Bronchial epithelial cell (primary cell): ENCODE results near the gene DHDH. TPM values are rescaled to one million over a fixed set of nuclear protein-coding genes. Genes with fewer than 3 reads are reported as not detected.

Experiments
- DNase-seq: peaks from one replicate; pipeline ENCODE4 v3.0.0-alpha.2; 2010; ENCODE audit warnings: low read depth
- FAIRE-seq: peaks from 2 replicates; lab custom pipeline; 2011; peaks lifted over from hg19 to GRCh38; lab: Jason Lieb, UNC
- H3K27me3 ChIP-seq: 2 replicates; pipeline ENCODE4 v1.5.1; 2011; ENCODE audit warnings: low read length; ENCODE audit not compliant: control insufficient read depth, insufficient read depth
- H3K36me3 ChIP-seq: 2 replicates; pipeline ENCODE4 v1.5.1; 2011; ENCODE audit warnings: low read length; ENCODE audit not compliant: control insufficient read depth, insufficient read depth
- H3K4me3 ChIP-seq: 2 replicates; pipeline ENCODE4 v1.5.1; 2011; ENCODE audit warnings: mild to moderate bottlenecking, low read depth, low read length, control low read depth
- CTCF ChIP-seq: IDR thresholded peaks from 2 replicates; pipeline ENCODE4 v1.5.1; 2011; ENCODE audit warnings: mild to moderate bottlenecking, moderate library complexity, low read length, control low read depth, inconsistent platforms; ENCODE audit not compliant: insufficient read depth, severe bottlenecking
- total RNA-seq: library from RNA; depleted of rRNA; stranded (reverse); fragments of >200 nt; gene quantifications from 2 replicates; pipeline ENCODE4 v1.2.1, GENCODE V29; 2014

DHDH gene
- total RNA-seq, 1 donor from 2014 or later, result 10.8 TPM

- Histone ChIP-seq H3K27me3 (no peaks in the 10 kb centered on the region), H3K4me3 (no peak overlapping the region), H3K36me3 (peaks cover 2% of the 10 kb centered on the region)
- no peak for FAIRE-seq
- no peak for DNase-seq
- TF ChIP-seq CTCF, result no peak
Observed at GRCh38 chr19:48958006-48958405, 24.5 kb downstream of the DHDH start.

DNA sequence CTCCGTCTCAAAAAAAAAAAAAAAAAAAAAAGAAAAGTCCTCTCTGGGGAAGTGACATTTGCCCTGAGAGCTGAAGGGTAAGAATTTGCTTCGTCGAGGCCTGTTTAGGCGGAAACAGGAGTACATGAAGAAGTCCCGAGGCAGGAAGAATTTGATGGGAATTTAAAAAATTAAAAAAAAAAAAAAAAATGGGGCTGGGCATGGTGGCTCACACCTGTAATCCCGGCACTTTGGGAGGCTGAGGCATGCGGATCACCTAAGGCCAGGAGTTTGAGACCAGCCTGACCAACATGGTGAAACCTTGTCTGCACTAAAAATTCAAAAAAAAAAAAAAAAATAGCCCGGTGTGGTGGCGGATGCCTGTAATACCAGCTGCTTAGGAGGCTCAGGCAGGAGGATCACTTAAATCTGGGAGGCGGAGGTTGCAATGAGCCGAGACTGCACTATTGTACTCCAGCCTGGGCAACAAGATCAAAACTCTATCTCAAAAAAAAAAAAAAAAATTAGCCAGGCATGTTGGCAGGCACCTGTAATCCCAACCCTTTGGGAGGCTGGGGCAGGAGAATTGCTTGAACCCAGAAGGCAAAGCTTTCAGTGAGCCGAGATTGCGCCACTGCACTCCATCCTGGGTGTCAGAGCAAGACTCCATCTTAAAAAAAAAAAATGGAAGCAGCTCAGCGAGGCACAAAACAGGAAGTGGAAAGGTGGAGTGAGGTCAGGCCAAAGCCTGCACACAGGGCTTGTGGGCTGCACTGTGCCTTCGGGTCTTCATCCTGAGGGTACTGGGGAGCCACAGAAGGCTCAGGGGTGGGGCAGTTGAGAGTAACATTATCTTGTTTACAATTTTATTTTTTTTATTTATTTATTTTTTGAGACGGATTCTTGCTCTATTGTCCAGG lies 26.1 kb downstream of the DHDH start:
- Histone ChIP-seq H3K36me3 (peaks cover 2% of the 10 kb centered on the region), H3K27me3 (no peaks in the 10 kb centered on the region), H3K4me3 (no peak overlapping the region)
- no peak for TF ChIP-seq CTCF
- no peak for FAIRE-seq
- DNase-seq, result no peak

DNA sequence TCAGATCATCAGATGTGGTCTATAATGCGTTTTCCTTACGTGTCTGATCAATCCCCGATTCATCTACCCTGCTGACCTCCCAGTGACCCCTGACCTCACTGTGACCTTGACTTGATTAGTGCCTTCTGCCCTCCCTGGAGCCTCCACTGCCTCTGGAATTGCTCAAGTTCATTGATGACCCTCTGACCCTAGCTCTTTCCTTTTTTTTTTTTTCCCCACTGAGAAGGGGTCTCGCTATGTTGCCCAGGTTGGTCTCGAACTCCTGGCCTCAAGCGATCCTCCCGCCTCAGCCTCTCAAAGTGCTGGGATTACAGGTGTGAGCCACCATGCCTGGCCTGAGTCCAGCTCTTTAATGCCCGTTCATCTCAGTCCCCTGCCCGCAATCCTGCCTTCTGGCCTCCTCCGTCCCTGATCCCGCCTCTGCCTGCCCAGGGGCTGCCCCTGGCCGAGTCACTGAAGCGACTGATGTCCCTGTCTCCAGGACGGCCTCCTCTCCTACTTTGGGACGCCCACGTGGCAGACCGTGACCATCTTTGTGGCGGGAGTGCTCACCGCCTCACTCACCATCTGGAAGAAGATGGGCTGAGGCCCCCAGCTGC lies 27.7 kb downstream of the DHDH start:
- no peak for TF ChIP-seq CTCF
- H3K36me3 ChIP-seq, result peaks cover 4% of the 10 kb centered on the region
- no peak for DNase-seq
- H3K27me3 ChIP-seq, result no peaks in the 10 kb centered on the region
- no peak for FAIRE-seq
- H3K4me3 ChIP-seq, result no peak overlapping the region

- TF ChIP-seq CTCF, result no peak
- DNase-seq (no peak), FAIRE-seq (no peak)
- Histone ChIP-seq H3K27me3 (no peaks in the 10 kb centered on the region), H3K36me3 (peaks cover 2% of the 10 kb centered on the region), H3K4me3 (no peak overlapping the region)
Observed at GRCh38 chr19:48961673-48962028, 28.2 kb downstream of the DHDH start.

- DNase-seq, result no peak
- H3K4me3 ChIP-seq, result no peak overlapping the region
- H3K36me3 ChIP-seq, result peaks cover 2% of the 10 kb centered on the region
- no peak for FAIRE-seq
- no peak for TF ChIP-seq CTCF
- no peaks in the 10 kb centered on the region for H3K27me3 ChIP-seq
Observed at GRCh38 chr19:48962029-48962848, 28.7 kb downstream of the DHDH start.
